ENCODE measurements around the gene NINL.

DNA sequence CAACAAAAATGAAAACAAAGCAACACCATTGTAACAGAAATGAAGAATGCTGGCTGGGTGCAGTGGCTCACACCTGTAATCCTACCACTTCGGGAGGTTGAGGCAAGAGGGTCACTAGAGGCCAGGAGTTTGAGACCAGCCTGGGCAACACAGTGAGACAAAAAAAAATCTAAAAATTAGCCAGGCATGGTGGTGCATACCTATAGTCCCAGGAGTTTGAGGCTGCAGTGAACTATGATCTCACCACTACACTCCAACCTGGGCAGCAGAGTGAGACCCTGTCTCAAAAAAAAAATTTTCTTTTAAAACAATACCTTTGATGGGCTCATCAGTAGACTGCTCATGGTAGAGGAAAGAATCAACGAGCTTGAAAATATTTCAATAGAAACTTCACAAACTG is 18.5 kb downstream of the NINL start:
- TF ChIP-seq, protein P1, sequence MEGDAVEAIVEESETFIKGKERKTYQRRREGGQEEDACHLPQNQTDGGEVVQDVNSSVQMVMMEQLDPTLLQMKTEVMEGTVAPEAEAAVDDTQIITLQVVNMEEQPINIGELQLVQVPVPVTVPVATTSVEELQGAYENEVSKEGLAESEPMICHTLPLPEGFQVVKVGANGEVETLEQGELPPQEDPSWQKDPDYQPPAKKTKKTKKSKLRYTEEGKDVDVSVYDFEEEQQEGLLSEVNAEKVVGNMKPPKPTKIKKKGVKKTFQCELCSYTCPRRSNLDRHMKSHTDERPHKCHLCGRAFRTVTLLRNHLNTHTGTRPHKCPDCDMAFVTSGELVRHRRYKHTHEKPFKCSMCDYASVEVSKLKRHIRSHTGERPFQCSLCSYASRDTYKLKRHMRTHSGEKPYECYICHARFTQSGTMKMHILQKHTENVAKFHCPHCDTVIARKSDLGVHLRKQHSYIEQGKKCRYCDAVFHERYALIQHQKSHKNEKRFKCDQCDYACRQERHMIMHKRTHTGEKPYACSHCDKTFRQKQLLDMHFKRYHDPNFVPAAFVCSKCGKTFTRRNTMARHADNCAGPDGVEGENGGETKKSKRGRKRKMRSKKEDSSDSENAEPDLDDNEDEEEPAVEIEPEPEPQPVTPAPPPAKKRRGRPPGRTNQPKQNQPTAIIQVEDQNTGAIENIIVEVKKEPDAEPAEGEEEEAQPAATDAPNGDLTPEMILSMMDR (IDR thresholded peaks at IDR 0.05; ENCODE audit: insufficient read depth, low read length): no peak
- TF ChIP-seq, protein P2, sequence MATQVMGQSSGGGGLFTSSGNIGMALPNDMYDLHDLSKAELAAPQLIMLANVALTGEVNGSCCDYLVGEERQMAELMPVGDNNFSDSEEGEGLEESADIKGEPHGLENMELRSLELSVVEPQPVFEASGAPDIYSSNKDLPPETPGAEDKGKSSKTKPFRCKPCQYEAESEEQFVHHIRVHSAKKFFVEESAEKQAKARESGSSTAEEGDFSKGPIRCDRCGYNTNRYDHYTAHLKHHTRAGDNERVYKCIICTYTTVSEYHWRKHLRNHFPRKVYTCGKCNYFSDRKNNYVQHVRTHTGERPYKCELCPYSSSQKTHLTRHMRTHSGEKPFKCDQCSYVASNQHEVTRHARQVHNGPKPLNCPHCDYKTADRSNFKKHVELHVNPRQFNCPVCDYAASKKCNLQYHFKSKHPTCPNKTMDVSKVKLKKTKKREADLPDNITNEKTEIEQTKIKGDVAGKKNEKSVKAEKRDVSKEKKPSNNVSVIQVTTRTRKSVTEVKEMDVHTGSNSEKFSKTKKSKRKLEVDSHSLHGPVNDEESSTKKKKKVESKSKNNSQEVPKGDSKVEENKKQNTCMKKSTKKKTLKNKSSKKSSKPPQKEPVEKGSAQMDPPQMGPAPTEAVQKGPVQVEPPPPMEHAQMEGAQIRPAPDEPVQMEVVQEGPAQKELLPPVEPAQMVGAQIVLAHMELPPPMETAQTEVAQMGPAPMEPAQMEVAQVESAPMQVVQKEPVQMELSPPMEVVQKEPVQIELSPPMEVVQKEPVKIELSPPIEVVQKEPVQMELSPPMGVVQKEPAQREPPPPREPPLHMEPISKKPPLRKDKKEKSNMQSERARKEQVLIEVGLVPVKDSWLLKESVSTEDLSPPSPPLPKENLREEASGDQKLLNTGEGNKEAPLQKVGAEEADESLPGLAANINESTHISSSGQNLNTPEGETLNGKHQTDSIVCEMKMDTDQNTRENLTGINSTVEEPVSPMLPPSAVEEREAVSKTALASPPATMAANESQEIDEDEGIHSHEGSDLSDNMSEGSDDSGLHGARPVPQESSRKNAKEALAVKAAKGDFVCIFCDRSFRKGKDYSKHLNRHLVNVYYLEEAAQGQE (IDR thresholded peaks at IDR 0.05; ENCODE audit: insufficient replicate concordance, low read depth): no peak
- TF ChIP-seq POLR2AphosphoS5 (IDR thresholded peaks at IDR 0.05; ENCODE audit: low read depth): no peak

All from HL-60 (cell line).